SH-SY5Y (cell line): ENCODE results near the gene GFPT2.

Source experiments
- GATA2 ChIP-seq: IDR thresholded peaks from 2 replicates; pipeline ENCODE4 v1.6.1; 2011; ENCODE audit warnings: mild to moderate bottlenecking, low read depth, low read length
- GATA3 ChIP-seq: IDR thresholded peaks from 2 replicates; pipeline ENCODE4 v1.6.1; 2011; ENCODE audit warnings: low read depth, mild to moderate bottlenecking, low read length, moderate library complexity

DNA sequence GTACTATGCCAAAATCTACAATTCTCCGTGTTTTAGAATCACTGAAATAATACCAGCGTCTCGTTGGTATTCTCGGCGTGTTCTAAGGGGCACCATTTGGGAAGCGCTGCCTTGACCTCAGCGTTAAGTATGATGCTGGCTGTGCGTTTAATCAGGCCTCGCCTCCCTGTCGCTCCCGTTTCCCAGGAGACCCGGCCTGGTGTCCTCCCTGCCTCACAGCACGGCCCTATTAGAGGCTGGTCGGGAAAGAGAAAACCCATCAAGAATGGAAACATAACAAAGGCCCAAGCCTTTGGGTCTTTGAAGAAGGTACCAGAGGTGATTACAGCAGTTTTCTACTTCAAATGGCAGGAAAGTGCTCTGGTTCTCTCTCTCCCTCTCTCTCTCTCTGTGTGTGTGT, 30.0 kb downstream of the GFPT2 start:
- TF ChIP-seq GATA2, result no peak
- TF ChIP-seq GATA3, result no peak
